SK-N-SH treated with all-trans-retinoic acid at 6 μM for 48 hours (cell line): ENCODE measurements around the gene ATXN3.

Experiments
- ATAC-seq: fragments of 200-7000 bp; cut with Tn5 transposase; 3 replicates; pipeline ENCODE4 v1.9.1; 2020; ENCODE audit warnings: mild to moderate bottlenecking, moderate library complexity
- ARNTL ChIP-seq: fragments of 450-650 bp; formaldehyde crosslinking; IDR thresholded peaks from 2 replicates; pipeline ENCODE4 v1.5.0; 2020; ENCODE audit warnings: low read depth, mild to moderate bottlenecking, moderate library complexity, borderline replicate concordance
- BACH2 ChIP-seq: fragments of 250-450 bp; sonication (Bioruptor Pico); IDR thresholded peaks from 2 replicates; pipeline ENCODE4 v1.9.0; 2021; ENCODE audit warnings: mild to moderate bottlenecking, borderline replicate concordance
- CSDC2 ChIP-seq: fragments of 250-450 bp; sonication (Bioruptor Pico); IDR thresholded peaks from 2 replicates; pipeline ENCODE4 v1.5.0; 2020; ENCODE audit warnings: mild to moderate bottlenecking, moderate library complexity
- ESRRG ChIP-seq: fragments of 250-450 bp; sonication (Bioruptor Pico); IDR thresholded peaks from 2 replicates; pipeline ENCODE4 v1.6.1; 2021; ENCODE audit warnings: mild to moderate bottlenecking
- GLIS3 ChIP-seq: fragments of 250-450 bp; sonication (Bioruptor Pico); IDR thresholded peaks from 2 replicates; pipeline ENCODE4 v1.5.0; 2020; ENCODE audit warnings: mild to moderate bottlenecking, moderate library complexity
- ISL1 ChIP-seq: fragments of 250-450 bp; sonication (Bioruptor Pico); IDR thresholded peaks from 2 replicates; pipeline ENCODE4 v2.1.2; 2022; ENCODE audit warnings: mild to moderate bottlenecking, moderate library complexity
- OSR1 ChIP-seq: fragments of 250-450 bp; sonication (Bioruptor Pico); IDR thresholded peaks from 2 replicates; pipeline ENCODE4 v1.8.0; 2022; ENCODE audit warnings: moderate library complexity, mild to moderate bottlenecking, inconsistent platforms
- PPARA ChIP-seq: fragments of 250-450 bp; sonication (Bioruptor Pico); IDR thresholded peaks from 2 replicates; pipeline ENCODE4 v1.5.0; 2020; ENCODE audit warnings: mild to moderate bottlenecking, borderline replicate concordance
- RARB ChIP-seq: fragments of 250-450 bp; sonication (Bioruptor Pico); IDR thresholded peaks from 2 replicates; pipeline ENCODE4 v1.8.0; 2021; ENCODE audit warnings: mild to moderate bottlenecking, moderate library complexity
- SNAI2 ChIP-seq: fragments of 250-450 bp; sonication (Bioruptor Pico); IDR thresholded peaks from 2 replicates; pipeline ENCODE4 v1.5.0; 2020; ENCODE audit warnings: mild to moderate bottlenecking, moderate library complexity
- TCF4 ChIP-seq: fragments of 250-450 bp; sonication (Bioruptor Pico); IDR thresholded peaks from 2 replicates; pipeline ENCODE4 v1.8.0; 2021; ENCODE audit warnings: mild to moderate bottlenecking, moderate library complexity, borderline replicate concordance
- TOX ChIP-seq: fragments of 250-450 bp; sonication (Bioruptor Pico); IDR thresholded peaks from 2 replicates; pipeline ENCODE4 v1.8.0; 2021; ENCODE audit warnings: mild to moderate bottlenecking, moderate library complexity, borderline replicate concordance
- ZFP3 ChIP-seq: fragments of 250-450 bp; sonication (Bioruptor Pico); IDR thresholded peaks from 2 replicates; pipeline ENCODE4 v1.5.0; 2020; ENCODE audit warnings: mild to moderate bottlenecking, moderate library complexity
- ZFP30 ChIP-seq: fragments of 450-650 bp; formaldehyde crosslinking; IDR thresholded peaks from 2 replicates; pipeline ENCODE4 v1.5.0; 2022; ENCODE audit warnings: mild to moderate bottlenecking, moderate library complexity
- ZNF565 ChIP-seq: fragments of 450-650 bp; formaldehyde crosslinking; conservative IDR thresholded peaks from 2 replicates; pipeline ENCODE4 v1.5.0; 2020; ENCODE audit warnings: low read depth, mild to moderate bottlenecking, moderate library complexity
- ZNF70 ChIP-seq: fragments of 450-650 bp; formaldehyde crosslinking; IDR thresholded peaks from 2 replicates; pipeline ENCODE4 v1.5.0; 2020; ENCODE audit warnings: mild to moderate bottlenecking, moderate library complexity
- ZNF8 ChIP-seq: fragments of 450-650 bp; formaldehyde crosslinking; IDR thresholded peaks from 2 replicates; pipeline ENCODE4 v1.5.0; 2020; ENCODE audit warnings: mild to moderate bottlenecking, moderate library complexity
- TF ChIP-seq, protein P1 (sequence below): fragments of 250-450 bp; sonication (Bioruptor Pico); IDR thresholded peaks from 2 replicates; pipeline ENCODE4 v1.8.0; 2021; ENCODE audit warnings: low read depth, mild to moderate bottlenecking, moderate library complexity, borderline replicate concordance
- TF ChIP-seq, protein P2 (sequence below): fragments of 250-450 bp; sonication (Bioruptor Pico); IDR thresholded peaks from 2 replicates; pipeline ENCODE4 v1.5.1; 2021; ENCODE audit warnings: mild to moderate bottlenecking, moderate library complexity
- TF ChIP-seq, protein P3 (sequence below): fragments of 250-450 bp; sonication (Bioruptor Pico); IDR thresholded peaks from 2 replicates; pipeline ENCODE4 v1.5.0; 2020; ENCODE audit warnings: mild to moderate bottlenecking, moderate library complexity
- TF ChIP-seq, protein P4 (sequence below): fragments of 250-450 bp; sonication (Bioruptor Pico); IDR thresholded peaks from 2 replicates; pipeline ENCODE4 v1.5.1; 2020; ENCODE audit warnings: low read depth, mild to moderate bottlenecking, moderate library complexity

Gene ATXN3

DNA sequence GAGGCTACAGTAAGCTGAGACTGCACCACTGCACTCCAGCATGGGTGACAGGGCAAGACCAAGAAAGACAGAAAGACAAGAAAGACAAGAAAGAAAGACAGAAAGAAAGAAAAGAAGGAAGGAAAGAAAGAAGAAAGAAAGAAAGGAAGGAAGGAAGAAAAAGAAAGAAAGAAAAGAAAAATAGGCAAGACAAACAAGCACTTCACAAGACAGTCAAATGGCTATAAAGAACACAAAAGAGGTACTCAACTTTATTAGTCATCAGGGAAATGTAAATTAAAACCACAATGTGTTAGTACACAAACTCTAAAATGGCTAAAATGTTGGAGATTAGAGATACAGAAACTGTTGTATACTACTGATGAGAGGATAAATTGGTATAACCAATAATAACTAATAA, 6.6 kb downstream of the ATXN3 start:
- ATAC-seq: no peak

DNA sequence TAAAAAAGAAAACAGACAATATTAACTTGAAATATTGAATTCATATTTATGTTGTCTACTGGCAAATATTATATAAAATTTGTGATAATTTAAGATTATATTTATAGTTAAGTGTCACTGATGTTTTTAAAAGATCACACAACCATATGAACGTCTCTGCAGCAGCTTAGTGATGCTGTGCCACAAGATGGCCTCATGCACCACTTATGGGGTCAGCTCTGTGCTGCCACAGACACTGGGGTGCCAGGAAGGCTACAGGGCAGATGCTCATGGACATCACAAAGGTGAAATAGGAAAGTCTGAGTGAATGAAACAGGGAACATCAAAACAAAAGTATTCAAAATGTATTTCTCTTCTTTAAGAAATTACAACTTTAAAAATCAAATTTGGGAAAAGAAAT, 13.1 kb downstream of the ATXN3 start:
- ATAC-seq: peak; percentile 44; the same call in 1 of the 3 replicates
- TF ChIP-seq, protein P1, sequence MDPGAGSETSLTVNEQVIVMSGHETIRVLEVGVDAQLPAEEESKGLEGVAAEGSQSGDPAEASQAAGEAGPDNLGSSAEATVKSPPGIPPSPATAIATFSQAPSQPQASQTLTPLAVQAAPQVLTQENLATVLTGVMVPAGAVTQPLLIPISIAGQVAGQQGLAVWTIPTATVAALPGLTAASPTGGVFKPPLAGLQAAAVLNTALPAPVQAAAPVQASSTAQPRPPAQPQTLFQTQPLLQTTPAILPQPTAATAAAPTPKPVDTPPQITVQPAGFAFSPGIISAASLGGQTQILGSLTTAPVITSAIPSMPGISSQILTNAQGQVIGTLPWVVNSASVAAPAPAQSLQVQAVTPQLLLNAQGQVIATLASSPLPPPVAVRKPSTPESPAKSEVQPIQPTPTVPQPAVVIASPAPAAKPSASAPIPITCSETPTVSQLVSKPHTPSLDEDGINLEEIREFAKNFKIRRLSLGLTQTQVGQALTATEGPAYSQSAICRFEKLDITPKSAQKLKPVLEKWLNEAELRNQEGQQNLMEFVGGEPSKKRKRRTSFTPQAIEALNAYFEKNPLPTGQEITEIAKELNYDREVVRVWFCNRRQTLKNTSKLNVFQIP (CRISPR knock-in tag): no peak
- TF ChIP-seq BACH2 (CRISPR knock-in tag) (no peak), RARB (no peak)

More for the DNA sequence above, 6.6 kb downstream of the ATXN3 start:
- no peak for TF ChIP-seq ZFP30 (CRISPR knock-in tag)
- TF ChIP-seq CSDC2 (CRISPR knock-in tag): no peak
- TF ChIP-seq, protein P2, sequence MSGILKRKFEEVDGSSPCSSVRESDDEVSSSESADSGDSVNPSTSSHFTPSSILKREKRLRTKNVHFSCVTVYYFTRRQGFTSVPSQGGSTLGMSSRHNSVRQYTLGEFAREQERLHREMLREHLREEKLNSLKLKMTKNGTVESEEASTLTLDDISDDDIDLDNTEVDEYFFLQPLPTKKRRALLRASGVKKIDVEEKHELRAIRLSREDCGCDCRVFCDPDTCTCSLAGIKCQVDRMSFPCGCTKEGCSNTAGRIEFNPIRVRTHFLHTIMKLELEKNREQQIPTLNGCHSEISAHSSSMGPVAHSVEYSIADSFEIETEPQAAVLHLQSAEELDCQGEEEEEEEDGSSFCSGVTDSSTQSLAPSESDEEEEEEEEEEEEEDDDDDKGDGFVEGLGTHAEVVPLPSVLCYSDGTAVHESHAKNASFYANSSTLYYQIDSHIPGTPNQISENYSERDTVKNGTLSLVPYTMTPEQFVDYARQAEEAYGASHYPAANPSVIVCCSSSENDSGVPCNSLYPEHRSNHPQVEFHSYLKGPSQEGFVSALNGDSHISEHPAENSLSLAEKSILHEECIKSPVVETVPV (CRISPR knock-in tag): no peak
- no peak for TF ChIP-seq ZFP3 (CRISPR knock-in tag)
- no peak for TF ChIP-seq ZNF8
- TF ChIP-seq OSR1 (CRISPR knock-in tag): no peak
- no peak for TF ChIP-seq TOX (CRISPR knock-in tag)
- no peak for TF ChIP-seq GLIS3 (CRISPR knock-in tag)
- TF ChIP-seq ISL1 (CRISPR knock-in tag): no peak
- no peak for TF ChIP-seq PPARA (CRISPR knock-in tag)
- no peak for TF ChIP-seq RARB
- TF ChIP-seq, protein P3, sequence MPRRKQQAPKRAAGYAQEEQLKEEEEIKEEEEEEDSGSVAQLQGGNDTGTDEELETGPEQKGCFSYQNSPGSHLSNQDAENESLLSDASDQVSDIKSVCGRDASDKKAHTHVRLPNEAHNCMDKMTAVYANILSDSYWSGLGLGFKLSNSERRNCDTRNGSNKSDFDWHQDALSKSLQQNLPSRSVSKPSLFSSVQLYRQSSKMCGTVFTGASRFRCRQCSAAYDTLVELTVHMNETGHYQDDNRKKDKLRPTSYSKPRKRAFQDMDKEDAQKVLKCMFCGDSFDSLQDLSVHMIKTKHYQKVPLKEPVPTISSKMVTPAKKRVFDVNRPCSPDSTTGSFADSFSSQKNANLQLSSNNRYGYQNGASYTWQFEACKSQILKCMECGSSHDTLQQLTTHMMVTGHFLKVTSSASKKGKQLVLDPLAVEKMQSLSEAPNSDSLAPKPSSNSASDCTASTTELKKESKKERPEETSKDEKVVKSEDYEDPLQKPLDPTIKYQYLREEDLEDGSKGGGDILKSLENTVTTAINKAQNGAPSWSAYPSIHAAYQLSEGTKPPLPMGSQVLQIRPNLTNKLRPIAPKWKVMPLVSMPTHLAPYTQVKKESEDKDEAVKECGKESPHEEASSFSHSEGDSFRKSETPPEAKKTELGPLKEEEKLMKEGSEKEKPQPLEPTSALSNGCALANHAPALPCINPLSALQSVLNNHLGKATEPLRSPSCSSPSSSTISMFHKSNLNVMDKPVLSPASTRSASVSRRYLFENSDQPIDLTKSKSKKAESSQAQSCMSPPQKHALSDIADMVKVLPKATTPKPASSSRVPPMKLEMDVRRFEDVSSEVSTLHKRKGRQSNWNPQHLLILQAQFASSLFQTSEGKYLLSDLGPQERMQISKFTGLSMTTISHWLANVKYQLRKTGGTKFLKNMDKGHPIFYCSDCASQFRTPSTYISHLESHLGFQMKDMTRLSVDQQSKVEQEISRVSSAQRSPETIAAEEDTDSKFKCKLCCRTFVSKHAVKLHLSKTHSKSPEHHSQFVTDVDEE (CRISPR knock-in tag): no peak

DNA sequence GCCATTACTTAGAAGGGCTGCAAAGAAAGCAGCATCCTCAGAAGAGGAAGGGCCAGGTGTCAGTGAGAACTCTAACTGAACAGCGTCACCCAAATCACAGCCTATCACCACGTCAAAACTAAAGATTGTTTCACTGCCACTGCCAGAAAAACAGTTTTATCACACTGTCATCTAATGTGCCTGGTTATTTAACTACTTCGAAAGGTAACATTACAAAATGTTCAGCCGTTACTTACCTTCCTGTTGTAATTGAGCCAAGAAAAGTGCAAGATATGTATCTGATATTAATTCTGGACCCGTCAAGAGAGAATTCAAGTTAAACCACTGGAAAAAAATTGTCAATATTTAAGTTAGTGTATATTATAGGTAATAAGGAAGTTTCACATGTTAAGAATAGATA, 17.9 kb downstream of the ATXN3 start:
- no peak for ATAC-seq
- no peak for TF ChIP-seq RARB
- no peak for TF ChIP-seq PPARA (CRISPR knock-in tag)
- TF ChIP-seq TCF4: no peak
- TF ChIP-seq ZNF70: no peak
- TF ChIP-seq BACH2 (CRISPR knock-in tag): no peak

DNA sequence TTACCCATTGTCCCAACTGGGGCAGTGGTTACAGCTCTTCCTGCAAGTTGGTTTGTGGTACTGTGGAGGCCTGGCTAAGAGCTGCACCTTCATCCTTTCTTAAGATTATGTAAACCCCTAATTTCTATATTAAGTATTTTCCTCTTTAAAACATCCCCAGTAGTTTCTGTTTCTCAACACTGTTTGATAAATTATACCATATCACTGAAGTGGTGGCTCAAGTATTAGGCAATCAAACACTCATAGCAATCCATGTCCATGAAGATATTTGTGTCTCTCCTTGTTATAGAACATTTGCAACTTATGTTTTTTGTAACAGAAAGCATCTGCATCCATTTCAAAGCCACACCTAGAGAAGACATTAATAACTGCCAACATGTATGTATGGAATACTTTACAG, 31.8 kb downstream of the ATXN3 start:
- no peak for TF ChIP-seq ARNTL (CRISPR knock-in tag)
- no peak for TF ChIP-seq OSR1 (CRISPR knock-in tag)
- TF ChIP-seq ZNF8: no peak
- no peak for TF ChIP-seq ZFP3 (CRISPR knock-in tag)
- TF ChIP-seq ISL1 (CRISPR knock-in tag): no peak
- TF ChIP-seq ZNF565 (CRISPR knock-in tag): no peak
- no peak for TF ChIP-seq SNAI2 (CRISPR knock-in tag)
- TF ChIP-seq ESRRG (CRISPR knock-in tag): no peak
- no peak for TF ChIP-seq ZFP30 (CRISPR knock-in tag)
- TF ChIP-seq TCF4: no peak
- no peak for TF ChIP-seq GLIS3 (CRISPR knock-in tag)
- TF ChIP-seq RARB: no peak
- TF ChIP-seq, protein P4, sequence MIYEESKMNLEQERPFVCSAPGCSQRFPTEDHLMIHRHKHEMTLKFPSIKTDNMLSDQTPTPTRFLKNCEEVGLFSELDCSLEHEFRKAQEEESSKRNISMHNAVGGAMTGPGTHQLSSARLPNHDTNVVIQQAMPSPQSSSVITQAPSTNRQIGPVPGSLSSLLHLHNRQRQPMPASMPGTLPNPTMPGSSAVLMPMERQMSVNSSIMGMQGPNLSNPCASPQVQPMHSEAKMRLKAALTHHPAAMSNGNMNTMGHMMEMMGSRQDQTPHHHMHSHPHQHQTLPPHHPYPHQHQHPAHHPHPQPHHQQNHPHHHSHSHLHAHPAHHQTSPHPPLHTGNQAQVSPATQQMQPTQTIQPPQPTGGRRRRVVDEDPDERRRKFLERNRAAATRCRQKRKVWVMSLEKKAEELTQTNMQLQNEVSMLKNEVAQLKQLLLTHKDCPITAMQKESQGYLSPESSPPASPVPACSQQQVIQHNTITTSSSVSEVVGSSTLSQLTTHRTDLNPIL (CRISPR knock-in tag): no peak
- no peak for TF ChIP-seq BACH2 (CRISPR knock-in tag)
- TF ChIP-seq PPARA (CRISPR knock-in tag): no peak
- TF ChIP-seq, protein P2 (CRISPR knock-in tag): no peak
- no peak for TF ChIP-seq ZNF70
- TF ChIP-seq, all 23 proteins: peak for 0
- no peak for ATAC-seq
